PC-9 (cell line): ENCODE measurements around the gene FHL3. TPM values are rescaled to one million over a fixed set of nuclear protein-coding genes. Genes with fewer than 3 reads are reported as not detected.
"Not testable (repeated sequence)": the region's sequence is repeated elsewhere in the genome, so short reads cannot be mapped to it uniquely, and the experiment has no call there.

Source experiments
- BruUV-seq: library from RNA; stranded (reverse); fragments of 400-500 nt; replicated peaks from 2 replicates; lab custom pipeline; 2021; lab: Mats Ljungman, UMichigan
- CTCF ChIA-PET: fragments of 300-600 bp; sonication (Branson Sonifier 250); formaldehyde crosslinking; loops from one replicate; lab custom pipeline; 2022; ENCODE audit warnings: antibody characterized with exemption; lab: Charles Lee
- POLR2A ChIA-PET: fragments of 300-600 bp; sonication (Branson Sonifier 250); formaldehyde crosslinking; loops from one replicate; lab custom pipeline; 2022; ENCODE audit warnings: antibody characterized with exemption; ENCODE audit not compliant: unreplicated experiment; lab: Charles Lee
- DNase-seq, 2 experiments: peaks; one replicate each; pipeline versions ENCODE4 v3.0.0 to v3.0.0-alpha.2; 2015 to 2022; ENCODE audit warnings: mixed read lengths in 1 of 2
- H2AFZ ChIP-seq: fragments of 200-600 bp; sonication (generic); 2 replicates; pipeline ENCODE4 v1.8.1; 2017; ENCODE audit warnings: antibody characterized with exemption
- H3F3A ChIP-seq: fragments of 200-600 bp; sonication (generic); 2 replicates; pipeline ENCODE4 v1.8.1; 2017; ENCODE audit warnings: antibody characterized with exemption, mild to moderate bottlenecking, low read depth; ENCODE audit not compliant: insufficient read depth
- H3K27ac ChIP-seq: fragments of 200-600 bp; sonication (generic); 2 replicates; pipeline ENCODE4 v1.6.1; 2016; ENCODE audit warnings: mixed run types
- H3K27me3 ChIP-seq: fragments of 200-600 bp; sonication (generic); 2 replicates; pipeline ENCODE4 v1.6.1; 2016; ENCODE audit warnings: low read depth, mixed run types; ENCODE audit not compliant: insufficient read depth
- H3K36me3 ChIP-seq: fragments of 200-600 bp; sonication (generic); 2 replicates; pipeline ENCODE4 v1.6.1; 2016; ENCODE audit warnings: low read depth, mixed run types
- H3K4me1 ChIP-seq: fragments of 200-600 bp; sonication (generic); replicated peaks from 2 replicates; pipeline ENCODE4 v1.6.1; 2016; ENCODE audit warnings: mixed run types; ENCODE audit not compliant: insufficient read depth
- H3K4me2 ChIP-seq: fragments of 200-600 bp; sonication (generic); 2 replicates; pipeline ENCODE4 v1.6.1; 2017; ENCODE audit warnings: mixed run types
- H3K4me3 ChIP-seq: fragments of 200-600 bp; sonication (generic); 2 replicates; pipeline ENCODE4 v1.6.1; 2016; ENCODE audit warnings: mixed run types
- H3K79me2 ChIP-seq: fragments of 200-600 bp; sonication (generic); 2 replicates; pipeline ENCODE4 v1.6.1; 2017; ENCODE audit warnings: low read depth, mixed run types
- H3K9me2 ChIP-seq: fragments of 200-600 bp; sonication (generic); 2 replicates; pipeline ENCODE4 v1.8.1; 2017; ENCODE audit warnings: mild to moderate bottlenecking; ENCODE audit not compliant: insufficient read depth
- H3K9me3 ChIP-seq: fragments of 200-600 bp; sonication (generic); 2 replicates; pipeline ENCODE4 v1.8.1; 2016; ENCODE audit warnings: low read depth; ENCODE audit not compliant: insufficient read depth
- H4K20me1 ChIP-seq: fragments of 200-600 bp; sonication (generic); 2 replicates; pipeline ENCODE4 v1.8.1; 2017; ENCODE audit not compliant: insufficient read depth
- CTCF ChIP-seq: fragments of 200-600 bp; sonication (generic); conservative IDR thresholded peaks from 2 replicates; pipeline ENCODE4 v1.6.1; 2017; ENCODE audit warnings: mixed run types, antibody characterized with exemption, mild to moderate bottlenecking, moderate library complexity
- EZH2 ChIP-seq: fragments of 200-600 bp; sonication (generic); IDR thresholded peaks from 2 replicates; pipeline ENCODE4 v1.8.0; 2017; ENCODE audit warnings: antibody characterized with exemption, low read depth
- intact Hi-C: fragments of 100-400 bp; cut with micrococcal nuclease; formaldehyde crosslinking; loops from one replicate; pipeline ENCODE4 v1.10.0; 2022; ENCODE audit not compliant: unreplicated experiment
- total RNA-seq: library from RNA; stranded (reverse); gene quantifications from 2 replicates; pipeline ENCODE4 v1.2.3, GENCODE V29; 2021

The FHL3 gene
- total RNA-seq, 1 experiment from 2014 or later: 26.2 TPM

- Histone ChIP-seq H3K27me3 (no peaks in the 10 kb centered on the region), H2AFZ (no peak overlapping the region), H3K9me3 (no peaks in the 10 kb centered on the region), H3K27ac (no peak overlapping the region), H3K9me2 (no peaks in the 10 kb centered on the region), H3K4me2 (no peak overlapping the region), H3K4me3 (no peak overlapping the region), H3K4me1 (no peaks in the 10 kb centered on the region), H4K20me1 (no peaks in the 10 kb centered on the region), H3K79me2 (no peaks in the 10 kb centered on the region), H3F3A (no peaks in the 10 kb centered on the region; the same call in 1 of the 2 replicates), H3K36me3 (peaks cover 31% of the 10 kb centered on the region)
- no TSS peak for BruUV-seq
- TF ChIP-seq EZH2: no peak
- TF ChIP-seq CTCF: no peak
- intact Hi-C loops: no loop called here
- no peak for DNase-seq
- CTCF ChIA-PET: no interaction called here
- POLR2A ChIA-PET: no interaction called here
These were observed 40.0 kb downstream of the FHL3 start for GRCh38 chr1:37965301-37965700.

- H3K79me2 ChIP-seq, H3K27ac ChIP-seq, H3K4me3 ChIP-seq, intact Hi-C loops, H3K4me2 ChIP-seq, CTCF ChIA-PET, H2AFZ ChIP-seq, BruUV-seq, H3K9me2 ChIP-seq, H4K20me1 ChIP-seq, H3K9me3 ChIP-seq, H3K27me3 ChIP-seq, H3K4me1 ChIP-seq, H3F3A ChIP-seq, DNase-seq: not testable (repeated sequence)
- peaks cover 28% of the 10 kb centered on the region for H3K36me3 ChIP-seq
- POLR2A ChIA-PET: interaction anchor here (0.7 kb wide), 1 partner anchor 11 kb away, joined by 12 read pairs; no protein-coding TSS in a partner anchor
These were observed 41.2 kb downstream of the FHL3 start for GRCh38 chr1:37964106-37964505.

- POLR2A ChIA-PET: no interaction called here
- H3K4me1 ChIP-seq: no peaks in the 10 kb centered on the region
- no peaks in the 10 kb centered on the region; the same call in 1 of the 2 replicates for H3F3A ChIP-seq
- no peaks in the 10 kb centered on the region for H4K20me1 ChIP-seq
- intact Hi-C loops: no loop called here
- H3K4me3 ChIP-seq: no peak overlapping the region
- no peaks in the 10 kb centered on the region for H3K9me2 ChIP-seq
- DNase-seq: no peak
- H2AFZ ChIP-seq: no peak overlapping the region
- CTCF ChIA-PET: interaction anchor here (0.7 kb wide), 1 partner anchor 1366 kb away, joined by 11 read pairs; no protein-coding TSS in a partner anchor
- H3K4me2 ChIP-seq: no peak overlapping the region
- no peaks in the 10 kb centered on the region for H3K27me3 ChIP-seq
- H3K79me2 ChIP-seq: no peaks in the 10 kb centered on the region
- BruUV-seq: no TSS peak
- TF ChIP-seq CTCF: no peak
- H3K36me3 ChIP-seq: peaks cover 18% of the 10 kb centered on the region; the same call in 1 of the 2 replicates
- H3K9me3 ChIP-seq: no peaks in the 10 kb centered on the region
- H3K27ac ChIP-seq: no peak overlapping the region
These were observed 46.6 kb downstream of the FHL3 start for GRCh38 chr1:37958690-37959089.

- BruUV-seq: no TSS peak
- no peaks in the 10 kb centered on the region for H4K20me1 ChIP-seq
- no peaks in the 10 kb centered on the region for H3K79me2 ChIP-seq
- H3K27me3 ChIP-seq: no peaks in the 10 kb centered on the region
- TF ChIP-seq EZH2: no peak
- TF ChIP-seq CTCF: no peak
- intact Hi-C loops: no loop called here
- DNase-seq: no peak
- no peaks in the 10 kb centered on the region for H3K9me3 ChIP-seq
- peaks cover 13% of the 10 kb centered on the region; the same call in 1 of the 2 replicates for H3K36me3 ChIP-seq
- CTCF ChIA-PET: no interaction called here
- H2AFZ ChIP-seq: no peak overlapping the region
- no peak overlapping the region for H3K4me2 ChIP-seq
- H3K27ac ChIP-seq: no peak overlapping the region
- H3K9me2 ChIP-seq: no peaks in the 10 kb centered on the region
- POLR2A ChIA-PET: no interaction called here
- H3F3A ChIP-seq: no peaks in the 10 kb centered on the region; the same call in 1 of the 2 replicates
- no peaks in the 10 kb centered on the region for H3K4me1 ChIP-seq
- H3K4me3 ChIP-seq: no peak overlapping the region
These were observed 49.6 kb downstream of the FHL3 start for GRCh38 chr1:37955685-37956084.
